GM04504 (cell line): ENCODE results near the gene KIF26B.
"Not testable (repeated sequence)": the region's sequence is repeated elsewhere in the genome, so short reads cannot be mapped to it uniquely, and the experiment has no call there.

Experiments
- DNase-seq: peaks from one replicate; pipeline ENCODE4 v3.0.0-alpha.2; 2012; ENCODE audit warnings: low read depth

The KIF26B gene

DNA sequence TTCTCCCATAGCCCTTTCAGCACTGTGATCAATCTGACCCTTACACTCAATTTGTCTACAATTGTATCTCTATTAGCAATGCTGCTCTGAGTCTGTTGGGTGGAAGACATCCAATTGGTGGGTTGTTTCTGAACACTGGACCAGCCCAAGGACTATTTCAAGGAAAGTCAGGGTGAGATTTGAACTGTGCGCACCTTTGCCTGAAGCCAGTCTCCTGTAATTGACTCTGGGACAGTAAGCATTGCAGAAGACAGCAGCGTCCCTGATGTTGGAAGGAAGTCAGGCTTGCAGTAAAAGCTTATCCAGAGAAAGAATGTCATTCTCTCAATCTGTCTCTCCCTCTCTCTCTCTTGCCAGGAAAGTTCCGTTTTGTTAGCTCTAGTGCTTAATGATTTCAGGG is 233.9 kb downstream of the KIF26B start:
- no peak for DNase-seq

- DNase-seq, result no peak
Observed at GRCh38 chr1:245389873-245390272, 235.1 kb downstream of the KIF26B start.

GRCh38 chr1:245390975-245391374 is 236.2 kb downstream of the KIF26B start:
- no peak for DNase-seq

DNA sequence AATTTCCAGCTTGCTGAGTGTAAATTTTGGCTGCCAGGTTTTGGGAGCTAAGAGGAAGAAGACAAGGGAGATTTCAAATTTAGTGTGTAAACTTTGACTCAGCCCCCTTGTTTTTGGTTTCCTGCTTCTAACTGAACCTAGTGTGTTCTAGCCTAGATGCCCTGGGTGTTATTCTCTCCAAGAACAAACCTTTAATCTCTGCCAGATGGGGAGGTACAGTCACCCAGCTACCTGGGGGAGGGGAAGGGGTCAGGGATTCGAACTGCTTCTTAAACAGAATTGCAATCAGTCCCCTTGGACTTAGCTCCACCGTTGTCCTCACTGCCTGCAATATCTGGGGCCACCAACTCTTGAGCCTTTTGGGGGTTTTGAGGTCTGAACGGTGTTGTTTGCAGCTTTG is 238.9 kb downstream of the KIF26B start:
- no peak for DNase-seq

GRCh38 chr1:245395680-245396079 is 240.9 kb downstream of the KIF26B start:
- DNase-seq, result no peak

GRCh38 chr1:245396615-245397014 is 241.8 kb downstream of the KIF26B start:
- no peak for DNase-seq

DNA sequence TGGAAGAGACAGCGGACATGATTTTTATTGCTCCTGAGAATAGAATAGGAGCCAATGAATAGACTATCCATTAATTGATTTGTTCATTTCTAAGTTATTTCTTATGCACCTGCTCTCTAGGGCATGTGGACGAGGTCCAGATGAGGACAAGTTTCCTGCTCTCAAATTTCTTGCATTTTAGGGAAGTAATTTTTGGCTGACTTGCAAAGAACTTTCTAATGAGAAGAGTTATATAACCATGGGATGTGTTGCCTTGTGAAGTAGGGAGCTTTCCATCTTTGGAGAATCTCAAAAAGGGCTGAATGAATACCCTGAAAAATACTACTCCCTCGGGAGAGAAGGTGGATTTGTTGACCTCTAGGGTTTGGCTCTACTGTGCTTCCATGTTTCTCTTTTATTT is 243.0 kb downstream of the KIF26B start:
- DNase-seq, result no peak

DNA sequence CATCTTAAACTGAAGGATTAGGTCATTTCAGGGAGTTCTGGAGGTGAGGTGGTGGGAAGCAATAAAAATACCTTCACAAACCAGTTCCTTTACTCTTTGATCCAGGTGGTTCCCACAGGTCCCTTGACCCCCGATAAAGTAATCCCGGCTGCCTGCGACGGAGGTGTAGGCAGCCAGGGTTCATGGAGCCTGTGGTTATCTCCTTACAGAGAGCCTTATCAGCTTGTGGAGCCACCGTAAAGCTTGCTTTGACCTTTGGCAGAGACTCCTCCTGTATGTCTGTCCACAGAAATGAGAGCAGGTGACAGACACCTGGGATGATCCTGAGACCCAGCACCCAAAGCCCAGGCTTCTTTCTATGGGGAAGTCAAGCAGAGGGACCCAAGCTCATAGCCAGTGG is 243.4 kb downstream of the KIF26B start:
- no peak for DNase-seq

DNA sequence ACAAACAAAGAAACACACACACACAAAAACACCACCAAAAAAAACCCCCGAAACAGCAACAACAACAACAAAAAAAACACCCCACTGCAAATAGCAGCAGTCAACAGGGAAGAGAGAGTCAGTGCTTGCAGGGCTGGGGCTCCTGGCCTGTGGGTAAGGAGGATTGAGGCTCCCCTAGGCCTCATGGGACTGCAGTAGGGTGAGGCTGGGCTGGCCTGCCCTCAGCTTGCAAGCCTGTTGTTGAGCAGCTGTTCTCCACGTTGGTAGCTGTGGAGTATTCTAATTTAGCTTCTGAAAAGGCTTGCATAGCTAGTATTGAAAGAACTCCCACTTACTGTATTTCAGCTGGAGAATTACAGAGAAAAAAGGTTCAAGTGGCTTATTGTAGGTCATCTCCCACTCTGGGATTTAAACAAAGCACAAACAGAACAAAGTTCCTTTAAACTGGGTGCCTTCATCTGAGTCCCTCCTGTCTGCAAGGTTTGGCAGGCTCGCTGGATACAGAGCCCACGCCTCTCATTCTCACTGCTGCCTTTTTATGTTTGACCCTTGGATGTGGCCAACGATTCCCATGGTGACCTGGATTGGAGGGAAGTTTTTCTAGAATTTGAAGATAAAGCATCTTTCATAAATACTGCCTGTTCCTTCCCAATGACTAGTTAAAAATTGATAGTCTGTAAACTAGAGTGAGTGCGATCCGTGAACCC is 247.2 kb downstream of the KIF26B start:
- DNase-seq, result no peak

GRCh38 chr1:245402998-245403397 is 248.2 kb downstream of the KIF26B start:
- DNase-seq, result not testable (repeated sequence)

DNA sequence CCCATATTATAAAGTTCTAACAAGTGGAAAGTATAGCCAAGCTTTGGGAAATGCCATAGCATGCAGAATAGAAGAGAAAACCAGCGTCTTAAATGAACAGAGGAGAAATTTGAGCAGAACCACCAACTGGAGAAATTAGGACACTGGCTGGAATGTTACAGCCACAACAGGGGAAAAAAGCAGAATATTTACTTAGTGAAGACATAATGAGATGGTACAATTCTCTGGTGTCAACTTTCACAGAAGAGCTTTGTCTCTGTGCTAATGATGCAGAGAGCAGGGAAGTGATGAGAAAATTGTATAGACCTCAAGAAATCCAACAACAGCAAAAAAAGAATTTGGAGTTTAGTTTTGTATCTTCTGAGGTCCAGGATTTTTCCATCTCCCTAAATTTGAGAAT is 249.7 kb downstream of the KIF26B start:
- DNase-seq, result no peak

DNA sequence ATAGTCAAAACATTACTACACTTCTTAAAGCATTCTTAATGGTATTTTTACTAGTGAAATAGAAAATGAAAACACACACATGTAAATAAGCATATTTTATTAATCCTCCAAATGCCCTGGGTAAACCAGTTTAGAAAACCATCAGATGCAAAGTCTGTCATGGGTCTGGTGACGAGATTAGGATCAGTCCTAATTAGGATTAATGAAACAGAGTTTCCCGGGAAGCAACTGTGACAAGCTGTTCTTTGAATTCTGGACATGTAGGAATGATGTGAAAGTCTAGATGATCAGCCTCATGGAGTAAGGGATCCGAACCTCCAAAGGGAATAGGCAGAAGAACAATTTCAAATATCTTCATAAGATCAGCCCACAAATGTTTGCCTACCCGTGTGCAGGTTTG is 250.2 kb downstream of the KIF26B start:
- no peak for DNase-seq

GRCh38 chr1:245406426-245406825 is 251.6 kb downstream of the KIF26B start:
- no peak for DNase-seq

DNA sequence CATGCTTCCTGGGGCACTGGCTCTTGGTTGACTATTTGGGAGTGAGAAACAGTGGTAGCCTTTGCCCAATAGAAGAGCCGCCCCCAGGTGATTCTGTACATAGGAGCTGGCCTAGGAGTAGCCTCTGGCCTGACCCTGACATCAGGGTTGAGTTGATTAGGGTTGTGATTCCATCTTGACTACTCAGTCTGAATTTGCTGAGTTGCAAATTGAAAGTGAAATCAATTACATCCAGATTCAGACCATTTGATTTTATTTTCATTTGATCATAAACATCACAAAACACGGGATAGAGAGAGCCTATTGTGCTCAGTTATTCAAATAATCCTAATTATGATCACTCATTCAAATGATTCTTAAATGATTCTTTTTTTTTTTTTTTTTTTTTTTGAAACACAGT is 253.2 kb downstream of the KIF26B start:
- DNase-seq, result no peak

DNA sequence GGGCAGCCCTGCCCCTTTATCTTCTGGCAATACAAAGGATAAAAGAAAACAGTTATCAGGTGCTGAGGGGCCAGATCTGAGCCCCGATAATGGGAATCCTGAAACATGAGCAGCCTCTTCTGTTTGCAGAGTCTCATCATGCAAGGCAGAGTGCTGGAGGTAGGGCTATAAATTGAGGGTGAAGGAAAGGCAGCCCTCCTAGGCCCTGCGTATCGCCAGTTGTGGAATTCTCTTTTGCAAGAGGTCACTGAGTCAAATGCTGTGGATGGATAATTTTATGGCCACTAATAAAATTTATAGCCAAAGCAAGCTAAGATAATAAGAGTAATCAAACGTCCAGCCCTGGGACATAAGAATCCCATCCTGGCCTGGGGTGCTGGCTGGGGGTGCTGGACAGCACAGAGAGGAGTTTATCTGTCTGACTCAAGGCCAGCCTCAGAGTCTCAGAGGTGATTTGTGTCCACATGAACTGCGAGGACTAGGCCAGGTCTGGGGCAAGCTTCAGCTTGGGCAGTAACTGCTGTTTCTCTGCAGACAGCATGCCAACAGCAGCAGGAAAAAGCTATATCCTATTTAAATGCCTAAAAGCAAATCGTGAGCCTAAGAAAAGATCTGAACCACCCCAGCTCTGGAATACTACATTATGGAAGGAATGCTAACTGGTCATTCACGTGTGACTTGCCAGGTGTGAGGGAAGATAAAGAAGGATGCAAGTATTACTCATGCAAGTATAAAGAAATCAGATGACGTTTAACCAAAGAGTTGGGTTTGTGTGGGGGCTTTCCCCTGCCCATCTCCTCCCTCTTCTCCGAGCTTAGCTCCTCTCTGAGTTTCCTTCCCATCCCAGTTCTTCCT is 254.8 kb downstream of the KIF26B start:
- no peak for DNase-seq

- DNase-seq, result peak; percentile 25
Observed at GRCh38 chr1:245411245-245412036, 256.7 kb downstream of the KIF26B start.

DNA sequence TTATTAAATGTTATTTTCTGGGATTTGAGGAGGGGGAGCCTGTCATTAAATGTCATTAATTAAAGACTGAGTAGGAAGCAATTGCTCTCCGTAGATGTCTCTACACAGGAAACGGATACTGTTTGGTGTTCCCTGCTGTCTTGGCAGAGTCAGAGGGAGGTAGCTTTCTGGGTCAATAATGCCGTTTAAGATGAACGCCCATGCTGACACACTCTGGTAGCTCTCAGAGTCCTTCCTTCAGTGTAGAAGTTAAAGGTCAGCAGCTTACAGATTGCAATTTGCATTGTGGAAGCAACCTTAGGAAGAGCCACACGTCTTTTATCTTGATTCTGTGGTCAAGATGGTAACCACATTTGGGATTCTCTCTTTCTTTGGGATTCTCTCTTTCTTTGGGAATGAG is 257.5 kb downstream of the KIF26B start:
- no peak for DNase-seq

DNA sequence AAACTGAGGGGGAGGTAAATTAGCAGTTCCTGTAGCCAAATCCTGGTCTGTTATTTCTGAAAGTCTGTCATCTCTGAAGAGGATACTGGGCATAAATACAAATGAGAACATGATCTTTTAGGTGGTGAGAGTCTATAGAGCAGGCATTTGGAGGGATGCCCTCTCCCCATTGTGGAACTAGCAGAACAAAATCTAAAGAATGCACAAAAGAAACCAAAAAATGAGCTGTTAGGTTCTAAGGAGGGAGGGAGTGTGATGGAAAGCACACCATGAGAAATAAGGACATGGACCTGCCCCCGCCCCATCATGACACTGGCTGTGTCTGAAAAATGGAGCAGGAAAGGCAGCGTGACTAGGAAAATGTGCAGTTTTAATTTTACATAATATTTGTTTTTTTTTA is 262.0 kb downstream of the KIF26B start:
- DNase-seq, result no peak

DNA sequence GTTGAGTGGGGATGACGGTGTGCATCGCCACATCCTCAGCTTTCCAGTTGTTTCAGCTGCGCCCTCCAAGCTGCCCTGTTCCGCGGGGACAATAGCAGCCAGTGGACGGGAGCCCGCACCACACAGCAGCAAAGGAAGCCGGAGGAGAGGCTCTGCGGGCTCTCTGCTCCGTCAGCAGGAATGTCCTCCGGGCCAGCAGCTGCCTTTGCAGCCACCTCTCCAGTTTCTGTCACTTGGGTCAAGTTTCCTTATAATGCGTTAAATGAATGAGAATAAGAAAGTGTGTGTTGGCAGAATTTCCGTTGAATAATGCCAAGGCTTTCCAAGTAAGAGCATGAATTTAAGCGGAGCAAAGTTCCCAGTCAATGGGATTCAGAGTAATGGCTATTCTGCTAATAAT is 263.3 kb downstream of the KIF26B start:
- no peak for DNase-seq

GRCh38 chr1:245419461-245419978 is 264.7 kb downstream of the KIF26B start:
- DNase-seq, result no peak

DNA sequence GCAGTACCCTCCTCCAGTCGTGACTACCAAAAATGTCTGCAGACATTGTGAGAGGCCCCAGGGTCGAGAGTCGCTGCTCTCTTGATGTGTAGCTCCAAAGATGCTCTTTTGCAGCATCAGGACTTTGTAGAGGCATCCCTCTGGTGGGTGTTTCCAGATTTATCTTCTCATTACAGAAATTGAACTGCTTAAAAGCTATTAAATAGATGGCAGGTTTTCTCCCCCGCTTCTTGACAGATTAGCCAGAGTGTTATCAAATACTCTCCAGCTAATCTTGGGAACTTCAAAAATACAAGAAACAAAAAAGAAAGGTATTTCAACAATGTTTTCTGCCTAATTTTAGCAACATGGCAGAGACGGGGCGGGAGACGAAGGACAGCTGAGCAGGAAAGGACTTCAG is 265.2 kb downstream of the KIF26B start:
- no peak for DNase-seq

- DNase-seq, result no peak
Observed at GRCh38 chr1:245420926-245421325, 266.1 kb downstream of the KIF26B start.

DNA sequence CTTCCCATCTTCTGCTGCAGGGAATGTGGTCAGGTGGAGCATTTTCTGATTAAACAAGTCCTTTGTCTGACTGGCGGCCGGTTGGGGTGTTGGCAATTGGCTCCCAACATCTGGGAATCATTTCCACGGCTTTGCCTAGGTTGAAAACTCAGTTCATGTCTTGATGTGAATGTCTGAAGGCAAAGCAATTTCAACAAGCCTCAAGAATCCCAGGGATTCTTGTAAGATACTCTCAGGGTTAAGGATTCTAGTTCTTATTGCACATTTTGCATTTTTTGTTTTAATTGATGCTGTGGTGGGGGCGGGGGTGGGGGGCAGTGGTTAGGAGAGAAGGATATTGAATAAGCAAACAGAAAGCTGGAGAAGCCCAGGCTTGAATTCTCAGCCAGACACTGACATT is 273.9 kb downstream of the KIF26B start:
- peak; percentile 11 for DNase-seq
